Skeletal muscle cell (primary cell): ENCODE data around the gene TSKS.

Source experiments
- DNase-seq: peaks from one replicate; pipeline ENCODE4 v3.0.0-alpha.2; 2010; ENCODE audit warnings: low read depth
- H3K4me3 ChIP-seq: 2 replicates; pipeline ENCODE4 v1.5.1; 2011; ENCODE audit warnings: low read depth, mild to moderate bottlenecking, control low read depth, low read length, moderate library complexity

TSKS gene, protein sequence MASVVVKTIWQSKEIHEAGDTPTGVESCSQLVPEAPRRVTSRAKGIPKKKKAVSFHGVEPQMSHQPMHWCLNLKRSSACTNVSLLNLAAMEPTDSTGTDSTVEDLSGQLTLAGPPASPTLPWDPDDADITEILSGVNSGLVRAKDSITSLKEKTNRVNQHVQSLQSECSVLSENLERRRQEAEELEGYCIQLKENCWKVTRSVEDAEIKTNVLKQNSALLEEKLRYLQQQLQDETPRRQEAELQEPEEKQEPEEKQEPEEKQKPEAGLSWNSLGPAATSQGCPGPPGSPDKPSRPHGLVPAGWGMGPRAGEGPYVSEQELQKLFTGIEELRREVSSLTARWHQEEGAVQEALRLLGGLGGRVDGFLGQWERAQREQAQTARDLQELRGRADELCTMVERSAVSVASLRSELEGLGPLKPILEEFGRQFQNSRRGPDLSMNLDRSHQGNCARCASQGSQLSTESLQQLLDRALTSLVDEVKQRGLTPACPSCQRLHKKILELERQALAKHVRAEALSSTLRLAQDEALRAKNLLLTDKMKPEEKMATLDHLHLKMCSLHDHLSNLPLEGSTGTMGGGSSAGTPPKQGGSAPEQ

DNA sequence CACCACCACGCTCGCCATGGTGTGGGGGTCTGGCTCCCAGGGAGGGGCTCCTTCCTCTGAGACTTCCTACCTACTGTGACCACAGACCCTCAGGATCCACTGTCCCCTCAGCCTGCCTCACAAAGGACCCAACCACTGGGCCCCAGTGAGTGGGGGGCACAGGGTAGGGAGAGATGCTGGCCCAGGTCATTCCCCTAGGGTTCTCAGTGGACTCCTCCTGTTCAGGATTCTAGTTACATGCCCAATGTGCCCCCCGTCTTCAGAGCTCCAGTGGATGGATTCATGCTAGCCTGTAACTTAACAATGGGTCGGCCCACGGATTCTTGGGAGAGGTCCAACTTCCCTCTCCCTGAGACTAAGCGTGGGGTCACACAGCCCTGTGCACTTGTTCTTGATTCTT, at the start of gene TSKS:
Gene TSKS (minus strand): TSS at position 77 of the 400 bp plus-strand sequence. CDS start 59 bp downstream, at position 18.
- H3K4me3 ChIP-seq, result no peak within 1 kb of the TSS
- no peak for DNase-seq

DNA sequence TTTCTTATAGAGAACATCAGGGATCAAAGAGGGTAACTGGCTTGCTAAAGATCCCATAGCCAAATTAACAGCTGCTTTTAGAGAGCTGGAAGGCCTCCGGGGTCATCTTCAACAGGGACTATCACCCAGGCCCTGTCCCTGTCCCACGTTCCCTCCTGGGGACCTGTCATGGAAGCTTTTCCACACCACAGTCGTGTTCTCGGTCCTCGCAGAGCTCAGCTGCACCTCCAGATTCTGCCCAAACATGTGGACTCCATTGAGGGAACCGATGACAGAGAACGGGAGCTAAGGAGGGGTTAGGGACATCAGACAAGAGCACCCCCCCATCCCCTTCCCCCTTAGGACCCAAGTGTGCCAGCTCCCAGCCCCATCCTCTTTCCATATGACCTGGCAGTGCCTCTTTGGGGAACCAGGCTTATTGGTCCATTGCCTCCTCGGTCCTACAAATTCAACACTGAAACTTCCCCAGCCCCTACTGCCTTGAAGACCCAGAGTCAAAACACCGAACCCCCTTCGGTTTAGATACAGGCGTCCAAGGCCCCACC, 49.4 kb upstream of the TSKS start:
- H3K4me3 ChIP-seq, result peak overlapping the region; percentile 77
- no peak for DNase-seq

DNA sequence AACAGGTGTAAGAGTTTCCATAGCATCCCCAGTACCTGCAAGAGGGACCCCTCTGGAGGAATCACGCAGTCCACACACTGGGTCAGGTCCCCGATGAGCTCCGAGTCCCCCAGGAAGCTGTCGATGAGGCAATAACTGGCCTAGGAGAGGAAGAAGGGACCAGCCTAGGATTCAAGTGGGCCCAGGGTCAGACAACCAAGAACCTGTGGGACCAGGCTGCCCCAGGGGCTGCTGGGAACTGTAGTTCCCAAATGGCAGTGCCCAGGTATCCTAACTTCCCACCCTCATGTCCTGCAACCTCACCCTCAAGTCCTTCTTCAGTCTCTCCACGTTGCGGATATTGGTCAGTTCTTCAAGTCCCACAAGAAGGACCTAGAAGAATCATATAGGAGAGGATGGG, 48.2 kb upstream of the TSKS start:
- no peak for DNase-seq
- no peak overlapping the region for H3K4me3 ChIP-seq

DNA sequence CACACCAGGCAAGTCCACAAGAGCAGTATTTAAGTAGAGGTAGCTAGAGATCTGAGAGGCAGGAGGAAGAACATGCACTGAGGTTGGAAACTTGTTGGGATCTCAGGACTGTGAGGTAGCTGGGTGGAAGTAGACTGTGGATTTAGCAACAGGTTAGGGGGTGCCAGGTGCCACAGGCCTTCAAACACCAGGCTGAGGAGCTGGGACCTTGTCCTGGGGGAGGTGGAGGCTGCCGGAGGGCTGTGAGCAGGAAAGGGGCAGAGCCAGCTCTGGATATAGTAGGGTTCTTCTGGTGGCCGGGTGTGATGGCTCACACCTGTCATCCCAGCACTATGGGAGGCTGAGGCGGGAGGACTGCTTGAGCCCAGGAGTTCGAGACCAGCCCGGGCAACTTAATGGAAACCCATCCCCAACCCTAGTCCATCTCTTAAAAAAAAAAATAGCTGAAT, 46.9 kb upstream of the TSKS start:
- H3K4me3 ChIP-seq, result no peak overlapping the region
- DNase-seq, result no peak

DNA sequence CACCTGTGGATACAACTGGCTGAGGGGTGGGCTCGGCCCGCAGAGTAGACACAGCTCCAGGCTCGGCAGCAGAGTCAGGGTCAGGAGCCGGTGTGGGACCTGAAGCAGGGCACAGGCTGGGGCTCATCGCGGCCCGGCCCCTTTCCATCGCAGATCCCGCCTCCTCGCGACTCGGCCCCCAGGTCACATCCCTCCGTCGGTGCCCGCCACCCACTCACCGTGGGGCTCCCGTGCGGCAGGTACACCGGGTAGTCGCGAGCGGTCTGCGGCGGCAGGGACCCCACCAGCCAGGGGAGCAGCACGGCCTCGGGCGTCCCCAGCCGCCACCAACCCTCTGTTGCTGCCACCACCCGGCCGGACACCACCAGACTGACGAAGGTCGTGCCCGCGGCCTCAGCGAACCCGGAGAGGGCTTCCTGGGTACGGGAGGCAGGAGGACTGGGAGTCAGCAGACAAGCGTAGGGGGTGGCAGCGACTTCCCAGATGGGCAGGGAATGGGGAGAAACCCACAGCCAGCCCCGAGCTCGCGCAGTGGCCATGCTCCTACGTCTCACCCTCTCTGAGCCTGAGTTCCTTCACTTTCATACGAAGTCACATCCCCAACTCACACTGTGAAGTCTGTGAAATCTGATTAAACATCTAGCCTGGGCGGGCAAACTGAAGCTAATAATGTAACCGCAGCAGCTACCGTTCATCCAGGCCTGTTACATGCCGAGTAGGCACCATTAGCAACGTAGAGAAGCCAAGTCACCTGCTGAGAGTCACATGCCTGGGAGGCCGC, 46.2 kb upstream of the TSKS start:
- peak overlapping the region; percentile 62 for H3K4me3 ChIP-seq
- DNase-seq, result no peak

DNA sequence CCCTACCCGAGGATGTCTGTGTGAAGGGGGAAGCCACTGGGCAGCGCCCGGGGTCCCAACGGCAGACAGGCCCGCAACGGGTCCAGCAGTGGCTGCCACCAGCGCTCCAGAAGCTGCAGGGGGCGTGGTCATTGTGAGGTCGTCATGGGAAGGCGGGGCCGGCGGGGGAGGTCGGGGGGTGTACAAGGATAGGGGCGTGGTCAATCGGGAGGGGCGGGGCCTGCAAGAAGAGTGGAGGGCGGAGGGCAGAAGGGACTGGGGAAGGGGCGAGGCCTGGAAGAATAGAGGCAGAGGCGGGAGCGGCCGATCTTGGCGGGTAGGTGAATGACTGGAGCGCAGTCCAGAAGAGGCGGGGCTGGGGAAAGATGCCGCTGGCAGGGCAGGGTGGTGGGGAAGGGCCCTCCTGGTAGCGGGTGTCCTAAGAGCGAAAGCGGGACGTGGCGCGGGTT, 45.6 kb upstream of the TSKS start:
- H3K4me3 ChIP-seq, result peak overlapping the region; percentile 62
- DNase-seq, result peak; percentile 52

DNA sequence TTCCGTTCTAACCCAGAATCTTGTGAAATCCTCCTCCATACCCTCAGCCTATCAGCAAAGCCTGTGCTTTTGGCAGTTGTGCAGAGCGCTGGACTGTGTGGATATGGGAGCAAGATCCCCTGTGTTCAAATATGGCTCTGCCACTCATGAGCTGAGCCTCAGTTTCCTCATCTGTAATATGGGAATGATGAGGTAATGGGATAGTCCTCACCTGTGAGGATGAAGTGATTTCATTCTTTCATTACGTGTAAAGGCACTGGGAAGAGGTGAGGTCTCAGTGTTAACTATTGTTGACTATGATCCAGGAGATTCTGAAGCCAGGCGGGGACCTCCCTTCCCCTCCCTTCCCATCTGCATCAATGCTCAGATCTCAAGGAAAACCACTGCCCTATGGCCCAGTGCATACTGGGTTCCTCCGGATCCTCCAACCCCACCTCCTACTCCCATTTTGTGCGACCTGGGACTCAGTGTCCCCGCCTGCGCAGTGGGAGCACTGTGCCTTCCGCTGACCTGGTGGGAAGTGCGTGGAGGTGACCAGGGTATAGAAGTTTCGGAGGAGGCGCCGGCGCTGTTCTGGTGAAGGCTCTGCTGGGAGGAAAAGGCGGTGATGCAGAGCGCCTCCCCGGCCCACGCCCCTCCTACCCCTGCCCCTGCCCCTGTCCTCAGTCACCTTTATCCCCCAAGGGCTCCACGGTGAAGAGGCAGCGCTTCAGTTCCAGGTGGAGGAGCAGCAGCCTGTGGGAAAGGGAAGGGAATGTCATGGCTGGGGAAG, 45.0 kb upstream of the TSKS start:
- no peak for DNase-seq
- peak overlapping the region; percentile 62 for H3K4me3 ChIP-seq

DNA sequence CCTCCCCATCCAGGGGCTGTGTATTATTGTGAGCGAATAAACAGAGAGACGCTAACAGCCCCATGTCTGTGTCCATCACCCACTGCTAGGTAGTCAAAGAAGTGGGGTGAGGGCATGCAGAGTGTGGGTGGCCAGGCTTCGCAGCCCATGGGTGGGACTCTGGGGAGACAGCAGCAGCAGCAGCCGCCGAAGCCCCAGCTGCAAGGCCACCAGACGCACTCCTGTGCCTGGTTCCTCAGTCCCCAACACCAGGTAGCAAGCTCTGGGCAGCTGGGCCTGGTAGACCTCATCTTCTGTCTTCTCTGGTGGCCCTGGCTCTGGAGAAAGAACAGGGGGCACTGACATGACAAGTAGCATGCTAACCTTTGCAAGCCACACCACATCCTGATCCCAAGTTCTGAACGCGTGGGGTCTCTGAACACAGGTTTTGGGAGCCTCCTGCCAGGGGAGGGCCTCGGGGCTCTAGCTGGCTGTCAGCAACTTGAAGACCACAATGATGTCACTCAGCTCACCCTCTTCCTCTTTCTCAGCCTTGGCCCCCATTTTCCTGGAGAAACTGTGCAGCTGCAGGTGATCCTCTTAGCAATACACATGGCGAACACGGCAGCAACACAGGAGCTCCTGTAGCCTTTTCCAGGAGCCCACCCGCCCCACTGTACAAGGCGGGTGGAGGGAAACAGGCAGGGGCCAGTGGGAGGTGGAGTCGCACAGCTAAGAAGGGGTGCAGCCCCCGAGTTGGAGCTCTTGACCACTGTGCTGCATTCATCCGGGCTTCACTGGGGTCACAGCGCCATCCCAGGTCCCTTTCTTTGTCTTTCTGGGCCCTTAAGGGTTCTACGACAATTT, 44.2 kb upstream of the TSKS start:
- DNase-seq, result no peak
- no peak overlapping the region for H3K4me3 ChIP-seq

DNA sequence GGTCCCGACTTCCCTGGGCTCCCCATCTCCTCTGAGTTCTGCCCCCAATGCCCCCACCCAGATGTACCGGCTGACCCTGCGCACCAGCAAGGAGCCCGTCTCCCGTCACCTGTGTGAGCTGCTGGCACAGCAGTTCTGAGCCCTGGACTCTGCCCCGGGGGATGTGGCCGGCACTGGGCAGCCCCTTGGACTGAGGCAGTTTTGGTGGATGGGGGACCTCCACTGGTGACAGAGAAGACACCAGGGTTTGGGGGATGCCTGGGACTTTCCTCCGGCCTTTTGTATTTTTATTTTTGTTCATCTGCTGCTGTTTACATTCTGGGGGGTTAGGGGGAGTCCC, 43.5 kb upstream of the TSKS start:
- no peak overlapping the region for H3K4me3 ChIP-seq
- no peak for DNase-seq

DNA sequence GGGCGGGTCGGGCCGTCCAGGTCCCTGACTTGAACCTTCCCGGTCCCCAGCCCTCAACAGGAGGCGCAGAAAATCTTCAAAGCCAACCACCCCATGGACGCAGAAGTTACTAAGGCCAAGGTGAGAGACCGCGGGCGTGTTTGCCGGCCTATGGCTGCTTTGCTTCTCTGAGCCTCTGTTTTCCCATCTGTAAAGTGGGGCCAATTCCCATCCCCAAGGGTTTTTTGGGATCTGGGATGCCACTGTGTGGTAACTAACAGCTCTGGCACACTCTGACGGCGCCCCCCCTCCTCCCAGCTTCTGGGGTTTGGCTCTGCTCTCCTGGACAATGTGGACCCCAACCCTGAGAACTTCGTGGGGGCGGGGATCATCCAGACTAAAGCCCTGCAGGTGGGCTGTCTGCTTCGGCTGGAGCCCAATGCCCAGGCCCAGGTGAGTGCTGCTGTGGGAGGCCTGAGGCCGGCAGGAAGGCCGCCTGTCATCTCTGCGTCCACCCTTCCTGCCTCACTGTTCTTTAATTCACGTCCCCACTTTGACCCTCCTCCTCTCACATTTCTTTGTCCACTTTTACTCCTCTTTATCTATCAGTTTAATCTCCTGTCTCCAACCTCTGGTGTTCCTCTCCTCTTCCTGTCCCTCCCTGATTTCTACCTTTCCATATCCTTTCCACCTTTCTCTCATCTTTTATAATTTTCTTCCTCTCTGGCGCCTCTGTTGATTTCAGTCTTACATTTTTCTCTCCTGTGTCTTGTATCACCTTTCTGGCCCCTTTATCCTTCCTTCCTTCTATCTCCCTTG, 42.9 kb upstream of the TSKS start:
- DNase-seq, result no peak
- no peak overlapping the region for H3K4me3 ChIP-seq

DNA sequence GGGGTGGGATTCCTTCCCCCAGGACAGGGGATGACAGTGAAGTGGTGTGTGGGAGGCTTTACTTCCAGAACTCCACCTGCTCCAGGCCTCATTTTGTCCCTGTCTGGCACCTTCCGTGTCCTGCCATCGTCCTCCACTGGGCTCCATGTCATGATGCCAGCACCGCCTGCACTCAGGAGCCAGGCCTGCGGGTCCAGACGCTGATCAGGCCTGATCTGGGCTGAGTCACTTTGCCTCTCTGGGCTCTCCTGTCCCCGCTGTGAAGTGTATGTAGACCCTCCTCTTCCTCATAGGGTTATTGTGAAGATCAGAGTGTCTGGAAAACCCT, 40.4 kb upstream of the TSKS start:
- DNase-seq, result no peak
- H3K4me3 ChIP-seq, result no peak overlapping the region

DNA sequence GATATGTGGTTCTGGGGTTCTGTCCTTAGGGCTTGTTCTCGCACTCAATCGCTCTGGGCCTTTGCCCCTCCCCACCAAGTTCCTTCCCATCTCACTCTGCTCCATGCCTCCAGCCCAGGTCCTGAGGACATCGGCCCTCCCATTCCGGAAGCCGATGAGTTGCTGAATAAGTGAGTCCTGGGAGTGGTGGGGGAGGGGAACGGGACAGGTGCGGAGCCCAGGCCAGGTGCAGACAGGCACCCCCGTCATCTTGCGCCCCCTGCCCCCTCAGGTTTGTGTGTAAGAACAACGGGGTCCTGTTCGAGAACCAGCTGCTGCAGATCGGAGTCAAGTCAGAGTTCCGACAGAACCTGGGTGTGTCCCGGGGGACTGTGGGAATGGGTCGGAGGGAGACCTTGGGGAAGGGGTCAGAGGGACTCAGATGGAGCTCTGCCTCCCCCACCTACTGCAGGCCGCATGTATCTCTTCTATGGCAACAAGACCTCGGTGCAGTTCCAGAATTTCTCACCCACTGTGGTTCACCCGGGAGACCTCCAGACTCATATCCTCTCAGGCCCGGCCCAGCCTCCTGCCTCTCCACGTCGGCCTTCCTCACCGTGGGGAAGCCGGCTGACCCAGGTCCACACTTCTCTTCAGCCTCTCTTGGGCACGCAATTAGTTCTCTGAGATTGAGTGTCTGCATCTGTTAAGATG, 39.9 kb upstream of the TSKS start:
- no peak overlapping the region for H3K4me3 ChIP-seq

DNA sequence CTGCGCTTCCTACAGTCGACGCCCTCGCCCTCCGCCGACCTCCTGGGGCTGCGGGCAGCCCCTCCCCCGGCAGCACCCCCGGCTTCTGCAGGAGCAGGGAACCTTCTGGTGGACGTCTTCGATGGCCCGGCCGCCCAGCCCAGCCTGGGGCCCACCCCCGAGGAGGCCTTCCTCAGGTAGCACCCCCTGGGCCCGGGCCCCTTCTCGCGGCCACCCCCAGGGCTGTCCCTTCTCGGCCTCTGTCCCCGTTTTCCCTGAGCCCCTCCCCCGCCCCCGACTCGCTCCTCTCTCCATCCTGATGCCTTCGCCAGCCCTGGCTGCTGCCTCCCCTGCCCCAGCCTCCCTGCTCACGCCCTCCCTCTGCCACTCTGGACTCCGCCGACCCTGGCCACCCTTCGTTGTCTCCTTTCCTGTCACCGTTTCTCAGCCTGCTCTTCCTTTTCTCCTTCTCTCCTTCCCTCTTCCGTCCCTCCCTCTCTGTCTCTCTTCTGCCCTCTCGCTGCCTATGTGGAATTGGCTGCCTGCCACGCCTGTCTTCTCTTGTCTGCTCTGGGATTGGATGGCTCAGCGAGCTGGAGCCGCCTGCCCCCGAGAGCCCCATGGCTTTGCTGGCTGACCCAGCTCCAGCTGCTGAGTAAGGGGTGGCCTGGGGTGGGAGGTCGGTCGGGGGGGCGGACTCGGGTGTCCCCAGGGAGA, 39.0 kb upstream of the TSKS start:
- H3K4me3 ChIP-seq, result peak overlapping the region; percentile 6
- DNase-seq, result peak; percentile 59

More for the DNA sequence above, 39.9 kb upstream of the TSKS start:
- no peak for DNase-seq

DNA sequence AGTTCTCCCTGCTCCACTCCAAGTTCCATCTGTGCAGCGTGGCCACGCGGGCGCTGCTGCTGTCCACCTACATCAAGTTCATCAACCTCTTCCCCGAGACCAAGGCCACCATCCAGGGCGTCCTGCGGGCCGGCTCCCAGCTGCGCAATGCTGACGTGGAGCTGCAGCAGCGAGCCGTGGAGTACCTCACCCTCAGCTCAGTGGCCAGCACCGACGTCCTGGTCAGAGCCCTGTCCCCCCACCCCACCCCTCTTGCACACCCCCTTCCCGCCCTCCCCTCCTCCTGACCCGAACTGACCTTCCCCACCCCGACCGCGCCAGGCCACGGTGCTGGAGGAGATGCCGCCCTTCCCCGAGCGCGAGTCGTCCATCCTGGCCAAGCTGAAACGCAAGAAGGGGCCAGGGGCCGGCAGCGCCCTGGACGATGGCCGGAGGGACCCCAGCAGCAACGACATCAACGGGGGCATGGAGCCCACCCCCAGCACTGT, 38.3 kb upstream of the TSKS start:
- H3K4me3 ChIP-seq, result peak overlapping the region; percentile 6
- no peak for DNase-seq

DNA sequence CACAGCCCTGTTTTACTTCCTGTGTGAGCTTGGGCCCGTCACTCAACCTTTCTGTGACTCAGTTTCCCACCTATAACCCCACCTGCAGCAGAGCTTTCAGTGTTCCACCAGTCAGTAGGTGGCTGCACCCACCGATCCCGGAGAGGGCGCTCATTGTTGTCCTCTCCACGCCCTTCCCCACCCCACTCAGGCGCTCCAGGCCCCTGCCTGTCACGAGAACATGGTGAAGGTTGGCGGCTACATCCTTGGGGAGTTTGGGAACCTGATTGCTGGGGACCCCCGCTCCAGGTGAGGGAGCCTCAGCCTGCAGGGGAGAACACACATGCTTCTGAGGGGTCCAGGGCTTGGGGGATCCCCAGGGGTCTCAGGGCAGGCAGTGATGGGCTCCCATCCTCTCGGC, 37.7 kb upstream of the TSKS start:
- no peak overlapping the region for H3K4me3 ChIP-seq
- no peak for DNase-seq

DNA sequence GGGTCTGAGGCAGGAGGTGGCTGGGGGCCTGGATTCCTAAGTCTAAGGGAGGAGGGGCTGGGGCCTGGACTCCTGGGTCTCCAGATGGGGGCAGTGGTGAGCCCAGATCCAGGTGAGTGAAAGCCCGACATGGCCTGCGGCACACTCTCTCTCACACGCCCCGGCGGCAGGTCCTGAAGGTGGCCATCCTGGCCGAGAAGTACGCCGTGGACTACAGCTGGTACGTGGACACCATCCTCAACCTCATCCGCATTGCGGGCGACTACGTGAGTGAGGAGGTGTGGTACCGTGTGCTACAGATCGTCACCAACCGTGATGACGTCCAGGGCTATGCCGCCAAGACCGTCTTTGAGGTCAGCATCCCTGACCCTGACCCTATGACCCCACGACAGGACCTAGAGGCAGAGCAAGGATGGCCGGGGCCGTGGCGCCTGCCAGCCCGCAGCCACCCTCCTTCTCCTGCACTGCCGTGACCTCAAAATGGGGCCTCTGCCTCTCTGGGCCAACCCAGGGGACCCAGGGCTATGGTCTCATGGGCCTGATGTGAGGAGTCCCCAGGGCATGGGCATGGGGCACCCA, 36.8 kb upstream of the TSKS start:
- DNase-seq, result no peak
- H3K4me3 ChIP-seq, result no peak overlapping the region
